GM19324 (cell line): Measurements from ENCODE around the gene AKAP12.

ENCODE experiments used
- ATAC-seq: cut with Tn5 transposase; IDR thresholded peaks from one replicate; pipeline ENCODE4 v1.9.1; 2021; ENCODE audit warnings: mild to moderate bottlenecking, moderate library complexity; ENCODE audit not compliant: unreplicated experiment, low FRiP score

The AKAP12 gene

GRCh38 chr6:151239603-151240035, at the start of gene AKAP12:
Gene AKAP12, plus strand, starts transcription at chr6:151239967. Its CDS starts 596 bp downstream, at chr6:151240563.
- no peak for ATAC-seq

- ATAC-seq = no peak
These were observed 48.2 kb upstream of the AKAP12 start for GRCh38 chr6:151191527-151191926.

- no peak for ATAC-seq
These were observed 43.2 kb upstream of the AKAP12 start for GRCh38 chr6:151196555-151196954.

GRCh38 chr6:151197556-151197955, 42.2 kb upstream of the AKAP12 start:
- ATAC-seq = no peak

- ATAC-seq = no peak
These were observed 39.8 kb upstream of the AKAP12 start for GRCh38 chr6:151199991-151200390.

- no peak for ATAC-seq
These were observed 33.8 kb upstream of the AKAP12 start for GRCh38 chr6:151205721-151206600.

GRCh38 chr6:151207674-151208073, 32.1 kb upstream of the AKAP12 start:
- no peak for ATAC-seq

GRCh38 chr6:151209071-151209831, 30.5 kb upstream of the AKAP12 start:
- ATAC-seq = no peak

GRCh38 chr6:151211075-151211474, 28.7 kb upstream of the AKAP12 start:
- ATAC-seq = no peak

GRCh38 chr6:151213352-151213751, 26.4 kb upstream of the AKAP12 start:
- no peak for ATAC-seq

- ATAC-seq = no peak
These were observed 23.8 kb upstream of the AKAP12 start for GRCh38 chr6:151215999-151216398.

GRCh38 chr6:151216804-151217203, 23.0 kb upstream of the AKAP12 start:
- ATAC-seq = no peak

GRCh38 chr6:151219192-151219591, 20.6 kb upstream of the AKAP12 start:
- ATAC-seq = no peak

GRCh38 chr6:151224076-151224475, 15.7 kb upstream of the AKAP12 start:
- ATAC-seq = no peak

- no peak for ATAC-seq
These were observed 13.8 kb upstream of the AKAP12 start for GRCh38 chr6:151225919-151226318.

GRCh38 chr6:151228788-151229400, 10.9 kb upstream of the AKAP12 start:
- no peak for ATAC-seq

- no peak for ATAC-seq
These were observed 10.1 kb upstream of the AKAP12 start for GRCh38 chr6:151229401-151230276.

- ATAC-seq = no peak
These were observed 9.5 kb upstream of the AKAP12 start for GRCh38 chr6:151230277-151230577.

- no peak for ATAC-seq
These were observed 6.9 kb upstream of the AKAP12 start for GRCh38 chr6:151232899-151233298.

GRCh38 chr6:151233731-151234130, 6.0 kb upstream of the AKAP12 start:
- ATAC-seq = no peak
